Body of pancreas (tissue), 4 donors: ENCODE data around the gene F2R.

Experiments used
- CTCF ChIP-seq, 7 experiments: fragments of 450-650 bp in 4 of 7; fragments of 200-600 bp in 3 of 7; sonication (generic) in 3 of 7; IDR thresholded peaks; one replicate each; pipeline ENCODE4 v1.5.1; 2016 to 2019; ENCODE audit warnings: antibody characterized with exemption in 7 of 7
- POLR2A ChIP-seq, 3 donors: fragments of 450-650 bp; IDR thresholded peaks; one replicate each; pipeline ENCODE4 v1.6.1; 2016; ENCODE audit warnings: antibody characterized with exemption in 3 of 3, mild to moderate bottlenecking in 2 of 3

GRCh38 chr5:76735762-76736545, 20.0 kb downstream of the F2R start:
- no peak for TF ChIP-seq CTCF (IDR thresholded peaks at IDR 0.05)
- no peak for TF ChIP-seq POLR2A (IDR thresholded peaks at IDR 0.05)
